B cell (primary cell): ENCODE data around the gene DUS2. TPM values are rescaled to one million over a fixed set of nuclear protein-coding genes. Genes with fewer than 3 reads are reported as not detected.
A peak's percentile ranks its signal among the peaks of the same experiment; 100 is the strongest.

Experiments used
- ATAC-seq: fragments of 200-7000 bp; cut with Tn5 transposase; one replicate; pipeline ENCODE4 v1.10.0; 2021; ENCODE audit warnings: low read depth, mild to moderate bottlenecking, moderate number of reproducible peaks, moderate library complexity
- CTCF ChIA-PET: fragments of 350-600 bp; sonication (Branson Sonifier 250); formaldehyde crosslinking; loops from one replicate; lab custom pipeline; 2021; ENCODE audit warnings: antibody characterized with exemption, inconsistent platforms; lab: Charles Lee
- POLR2A ChIA-PET: fragments of 350-600 bp; sonication (Branson Sonifier 250); formaldehyde crosslinking; loops from one replicate; lab custom pipeline; 2021; ENCODE audit warnings: antibody characterized with exemption; lab: Charles Lee
- DNase-seq: peaks from one replicate; pipeline ENCODE4 v3.0.0; 2013
- H2AFZ ChIP-seq: 2 replicates; pipeline ENCODE4 v1.6.1; 2012; ENCODE audit warnings: mild to moderate bottlenecking, low read depth, low read length; ENCODE audit not compliant: insufficient read depth, poor library complexity, severe bottlenecking
- H3K27ac ChIP-seq, 2 donors: 1 replicate in 1 of 2; 2 replicates in 1 of 2; pipeline ENCODE4 v1.5.1; 2012 to 2013; ENCODE audit warnings: low read length in 2 of 2, mild to moderate bottlenecking in 2 of 2, moderate library complexity in 1 of 2
- H3K27me3 ChIP-seq, 4 experiments: fragments of 200-600 bp in 1 of 4; sonication (generic) in 1 of 4; replicated peaks in 1 of 4; 1 replicate in 2 of 4; 2 replicates in 2 of 4; pipeline versions ENCODE4 v1.6.1 to v1.7.0; 2013 to 2016; ENCODE audit warnings: low read length in 3 of 4, mild to moderate bottlenecking in 2 of 4, mixed read lengths in 1 of 4, moderate library complexity in 1 of 4; ENCODE audit not compliant: insufficient read depth in 4 of 4, control insufficient read depth in 3 of 4; ENCODE audit errors: control extremely low read depth in 1 of 4
- H3K36me3 ChIP-seq, 2 experiments: replicated peaks in 1 of 2; 1 replicate in 1 of 2; 2 replicates in 1 of 2; pipeline versions ENCODE4 v1.6.1 to v1.7.1; 2013; ENCODE audit warnings: low read length in 1 of 2; ENCODE audit not compliant: insufficient read depth in 2 of 2, control insufficient read depth in 1 of 2; ENCODE audit errors: control extremely low read depth in 1 of 2, extremely low read depth in 1 of 2
- H3K4me1 ChIP-seq, 2 donors: fragments of 200-600 bp in 1 of 2; sonication (generic) in 1 of 2; 1 replicate in 1 of 2; 2 replicates in 1 of 2; pipeline versions ENCODE4 v1.5.1 to v1.6.1; 2013 to 2017; ENCODE audit warnings: low read length in 2 of 2; ENCODE audit not compliant: control insufficient read depth in 2 of 2, insufficient read depth in 2 of 2
- H3K4me2 ChIP-seq: replicated peaks from 2 replicates; pipeline ENCODE3; 2012; ENCODE audit warnings: mild to moderate bottlenecking, low read depth, low read length; ENCODE audit not compliant: poor library complexity, severe bottlenecking
- H3K4me3 ChIP-seq, 5 experiments: fragments of 200-600 bp in 1 of 5; sonication (generic) in 1 of 5; 1 replicate in 3 of 5; 2 replicates in 2 of 5; pipeline versions ENCODE4 v1.5.1 to v1.7.0; 2011 to 2016; ENCODE audit warnings: low read length in 4 of 5, mild to moderate bottlenecking in 4 of 5, low read depth in 2 of 5, control low read depth in 1 of 5, moderate library complexity in 1 of 5; ENCODE audit not compliant: insufficient read depth in 1 of 5; ENCODE audit errors: control extremely low read depth in 1 of 5, extremely low read depth in 1 of 5
- H3K79me2 ChIP-seq: fragments of 200-600 bp; sonication (generic); one replicate; pipeline ENCODE4 v1.6.0; 2016; ENCODE audit warnings: low read length; ENCODE audit not compliant: control insufficient read depth, insufficient read depth
- H3K9ac ChIP-seq: fragments of 200-600 bp; sonication (generic); 2 replicates; pipeline ENCODE4 v1.6.1; 2017; ENCODE audit warnings: mild to moderate bottlenecking, low read length, moderate library complexity
- H3K9me3 ChIP-seq, 3 donors: one replicate each; pipeline versions ENCODE4 v1.6.1 to v1.7.1; 2013; ENCODE audit warnings: low read length in 2 of 3; ENCODE audit not compliant: control insufficient read depth in 2 of 3, insufficient read depth in 1 of 3; ENCODE audit errors: control extremely low read depth in 1 of 3
- H4K20me1 ChIP-seq: 2 replicates; pipeline ENCODE4 v1.6.0; 2012; ENCODE audit warnings: mild to moderate bottlenecking, low read length; ENCODE audit not compliant: insufficient read depth, control insufficient read depth, poor library complexity, severe bottlenecking
- H3K27ac Mint-ChIP-seq: one replicate; pipeline ENCODE4 v1.8.0; 2021; ENCODE audit warnings: mixed read lengths
- H3K27me3 Mint-ChIP-seq: one replicate; pipeline ENCODE4 v1.8.0; 2021; ENCODE audit warnings: mixed read lengths
- H3K4me1 Mint-ChIP-seq: one replicate; pipeline ENCODE4 v1.8.0; 2021; ENCODE audit warnings: mixed read lengths
- H3K4me3 Mint-ChIP-seq: one replicate; pipeline ENCODE4 v1.8.0; 2021; ENCODE audit warnings: mixed read lengths
- H3K9me3 Mint-ChIP-seq: one replicate; pipeline ENCODE4 v1.8.0; 2022; ENCODE audit warnings: mixed read lengths; ENCODE audit not compliant: insufficient read depth
- EZH2 ChIP-seq: IDR thresholded peaks from 2 replicates; pipeline ENCODE4 v1.6.1; 2012; ENCODE audit warnings: borderline replicate concordance, low read depth, mild to moderate bottlenecking, moderate library complexity, low read length; ENCODE audit not compliant: insufficient read depth, poor library complexity, severe bottlenecking
- WGBS: methylation state at CpG from one replicate; pipeline ENCODE4 v1.1.5; 2013; ENCODE audit warnings: missing lambda C conversion rate; ENCODE audit not compliant: insufficient coverage; 5-methylcytosine and 5-hydroxymethylcytosine counted together
- intact Hi-C: fragments of 100-400 bp; cut with micrococcal nuclease; formaldehyde crosslinking; loops from one replicate; pipeline ENCODE4 v1.10.0; 2022
- polyA plus RNA-seq: library from polyadenylated mRNA; depleted of rRNA; stranded (reverse); fragments of >200 nt; gene quantifications from 2 replicates; pipeline ENCODE4 v1.2.3, GENCODE V29; 2012
- total RNA-seq, 2 donors: library from RNA; stranded (reverse); fragments of 120-200 nt in 1 of 2; gene quantifications; 1 replicate in 1 of 2; 2 replicates in 1 of 2; pipeline versions ENCODE4 v1.2.3 to v1.2.4, GENCODE V29; 2013 to 2022
- TF ChIP-seq, protein P1 (sequence below): fragments of 200-600 bp; IDR thresholded peaks from one replicate; pipeline ENCODE4 v1.8.0; 2022; ENCODE audit warnings: antibody characterized with exemption, mild to moderate bottlenecking

The DUS2 gene
- total and polyA plus RNA-seq, 2 donors (not counting 1 experiment from before 2014, with no cell fraction given), result 61.1 to 93.0 TPM

DNA sequence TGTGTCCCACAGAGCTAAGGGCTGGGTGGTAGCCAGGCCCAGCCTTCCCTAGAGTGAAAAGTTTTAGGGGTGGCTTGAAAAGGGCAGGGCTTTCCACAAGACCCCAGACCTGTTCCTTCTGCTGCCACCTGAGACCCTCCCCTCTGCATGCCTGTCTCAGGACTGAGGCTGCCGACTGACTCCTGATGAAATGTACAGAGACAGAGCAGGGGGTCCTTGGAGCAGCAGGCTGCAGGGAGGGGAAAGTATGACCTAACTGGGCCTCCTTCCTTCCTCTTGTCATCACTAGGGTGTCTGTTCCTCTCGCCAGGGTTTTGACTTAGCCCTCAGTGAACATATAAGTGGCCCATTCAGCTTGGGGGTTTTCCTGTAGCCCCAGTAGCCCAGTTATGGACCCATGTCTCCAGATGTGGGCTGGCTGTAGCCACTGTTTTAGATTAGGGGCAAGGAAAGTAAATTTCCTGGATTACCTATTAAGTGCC lies 47.2 kb downstream of the DUS2 start:
- WGBS, result no CpG with 5 or more reads among the region's 2 CpGs
- intact Hi-C loops, result loop anchor here (1.0 to 2.0 kb wide), 2 partner anchors 15 to 46 kb away; partner anchors contain the start of gene NFATC3
- no peak overlapping the region for H3K4me3 ChIP-seq
- CTCF ChIA-PET, result interaction anchor here (0.6 to 14.0 kb wide), 14 partner anchors 9 to 254 kb away, joined by 3 to 242 read pairs (median 6); partner anchors contain the start of genes NFATC3 and NRN1L
- ATAC-seq (no peak), DNase-seq (peak; percentile 46)
- H3K27ac Mint-ChIP-seq, result peak overlapping the region; percentile 86
- peaks cover 57% of the 10 kb centered on the region for H3K79me2 ChIP-seq
- H3K27me3 Mint-ChIP-seq, result no peaks in the 10 kb centered on the region
- H3K36me3 ChIP-seq, result peaks cover 7 to 79% of the 10 kb centered on the region in 2 experiments
- H4K20me1 ChIP-seq, result peaks cover 51% of the 10 kb centered on the region
- H3K9me3 Mint-ChIP-seq, result no peaks in the 10 kb centered on the region
- H3K4me2 ChIP-seq, result peak overlapping the region; percentile 61
- peaks cover 54 to 61% of the 10 kb centered on the region in 2 donors for H3K4me1 ChIP-seq
- H3K9ac ChIP-seq, result no peak overlapping the region
- POLR2A ChIA-PET, result interaction anchor here (0.6 to 4.7 kb wide), 4 partner anchors 14 to 1670 kb away, joined by 3 to 52 read pairs (median 9); partner anchors contain the start of gene NFATC3
- TF ChIP-seq, protein P1, sequence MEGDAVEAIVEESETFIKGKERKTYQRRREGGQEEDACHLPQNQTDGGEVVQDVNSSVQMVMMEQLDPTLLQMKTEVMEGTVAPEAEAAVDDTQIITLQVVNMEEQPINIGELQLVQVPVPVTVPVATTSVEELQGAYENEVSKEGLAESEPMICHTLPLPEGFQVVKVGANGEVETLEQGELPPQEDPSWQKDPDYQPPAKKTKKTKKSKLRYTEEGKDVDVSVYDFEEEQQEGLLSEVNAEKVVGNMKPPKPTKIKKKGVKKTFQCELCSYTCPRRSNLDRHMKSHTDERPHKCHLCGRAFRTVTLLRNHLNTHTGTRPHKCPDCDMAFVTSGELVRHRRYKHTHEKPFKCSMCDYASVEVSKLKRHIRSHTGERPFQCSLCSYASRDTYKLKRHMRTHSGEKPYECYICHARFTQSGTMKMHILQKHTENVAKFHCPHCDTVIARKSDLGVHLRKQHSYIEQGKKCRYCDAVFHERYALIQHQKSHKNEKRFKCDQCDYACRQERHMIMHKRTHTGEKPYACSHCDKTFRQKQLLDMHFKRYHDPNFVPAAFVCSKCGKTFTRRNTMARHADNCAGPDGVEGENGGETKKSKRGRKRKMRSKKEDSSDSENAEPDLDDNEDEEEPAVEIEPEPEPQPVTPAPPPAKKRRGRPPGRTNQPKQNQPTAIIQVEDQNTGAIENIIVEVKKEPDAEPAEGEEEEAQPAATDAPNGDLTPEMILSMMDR, result no peak
- no peak for TF ChIP-seq EZH2
- H3K27ac ChIP-seq, result peak overlapping the region; percentile 62 to 65
- no peak overlapping the region for H2AFZ ChIP-seq
- peaks cover 0 to 4% (median 0%) of the 10 kb centered on the region in 3 donors for H3K9me3 ChIP-seq
- H3K27me3 ChIP-seq, result no peaks in the 10 kb centered on the region
- peaks cover 58% of the 10 kb centered on the region for H3K4me1 Mint-ChIP-seq
- peak overlapping the region; percentile 72 for H3K4me3 Mint-ChIP-seq
